Endothelial cell of umbilical vein (primary cell): Measurements from ENCODE around the gene CALHM6.

Source experiments
- CTCF ChIP-seq, 2 donors: IDR thresholded peaks; 1 replicate in 1 of 2; 2 replicates in 1 of 2; pipeline ENCODE4 v1.5.1; 2011; ENCODE audit warnings: low read length in 2 of 2, mild to moderate bottlenecking in 2 of 2, moderate library complexity in 2 of 2, control low read depth in 1 of 2, inconsistent platforms in 1 of 2, low read depth in 1 of 2; ENCODE audit not compliant: insufficient read depth in 1 of 2; ENCODE audit errors: extremely low read depth in 1 of 2
- POLR2A ChIP-seq: IDR thresholded peaks from 2 replicates; pipeline ENCODE4 v1.6.1; 2012; ENCODE audit warnings: low read depth, mild to moderate bottlenecking, control low read depth, low read length
- POLR2AphosphoS5 ChIP-seq: IDR thresholded peaks from 2 replicates; pipeline ENCODE4 v1.6.1; 2012; ENCODE audit warnings: low read depth, mild to moderate bottlenecking, control low read depth, low read length, moderate library complexity; ENCODE audit not compliant: insufficient read depth

DNA sequence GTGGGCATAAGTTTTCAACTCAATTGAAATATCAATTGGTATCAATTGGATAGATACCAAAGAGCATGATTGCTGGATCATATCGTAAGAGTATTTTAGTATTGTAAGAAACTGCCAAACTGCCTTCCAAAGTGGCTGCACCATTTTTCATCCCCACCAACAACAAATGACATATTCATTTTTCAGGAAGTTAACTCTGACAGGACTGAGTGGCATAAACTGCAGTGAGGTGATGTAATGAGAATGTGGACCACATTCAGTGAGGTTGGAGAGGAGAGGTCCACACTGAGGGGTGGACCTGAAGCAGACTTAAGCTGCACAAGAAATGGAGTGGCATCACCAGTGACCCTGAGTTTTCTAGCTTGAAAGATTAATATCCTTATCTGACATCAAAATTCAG is 11.6 kb upstream of the CALHM6 start:
- no peak for TF ChIP-seq POLR2AphosphoS5
- no peak for TF ChIP-seq CTCF (IDR thresholded peaks at IDR 0.05; ENCODE audit: extremely low read depth in 1 of 2, insufficient read depth in 1 of 2, low read depth in 1 of 2, low read length in 2 of 2)
- TF ChIP-seq POLR2A, result no peak
